ENCODE data around the gene NOP56. TPM values are rescaled to one million over a fixed set of nuclear protein-coding genes. Genes with fewer than 3 reads are reported as not detected.

NOP56 gene
- total and polyA plus RNA-seq, 2 of the 4 experiments (the other 2 are of a cell fraction): 189 to 231 TPM

- no peaks in the 10 kb centered on the region for H3K36me3 ChIP-seq (ENCODE audit: control insufficient read depth, insufficient read depth, low read length)
- H3K27me3 ChIP-seq (ENCODE audit: control insufficient read depth, insufficient read depth, low read length): no peaks in the 10 kb centered on the region
- H2AFZ ChIP-seq (replicated peaks; ENCODE audit: low read length, poor library complexity): no peak overlapping the region
- ChIA-PET POLR2A (ENCODE audit: unreplicated experiment) (no interaction called here), CTCF (no interaction called here)
- no peaks in the 10 kb centered on the region for H4K20me1 ChIP-seq (ENCODE audit: insufficient read depth, low read length)
- no peak overlapping the region for H4K5ac ChIP-seq (ENCODE audit: low read depth, low read length)
- no peak overlapping the region for H3K9ac ChIP-seq (ENCODE audit: low read depth, low read length)
- no peak overlapping the region for H4K91ac ChIP-seq (ENCODE audit: insufficient read depth, low read depth, low read length)
- no peak overlapping the region for H3K4me3 ChIP-seq (ENCODE audit: insufficient read depth, low read depth, low read length)
- in situ Hi-C loops (cut with MboI; ENCODE audit: low sequenced_read_pairs): no loop called here
- no peak overlapping the region for H3K56ac ChIP-seq (ENCODE audit: extremely low read depth, insufficient read depth, low read length)
- no peaks in the 10 kb centered on the region for H3K79me1 ChIP-seq (ENCODE audit: low read depth in 1 of 2, low read length in 2 of 2)
- H3K23ac ChIP-seq (ENCODE audit: low read depth, low read length): no peak overlapping the region
- no peak overlapping the region for H3K27ac ChIP-seq (ENCODE audit: insufficient read depth, low read length)
- H3K14ac ChIP-seq (replicated peaks; ENCODE audit: low read depth, low read length): no peak overlapping the region
- H3K18ac ChIP-seq (ENCODE audit: low read depth, low read length): no peak overlapping the region
- H2AK9ac ChIP-seq (replicated peaks; ENCODE audit: low read depth, low read length, poor library complexity): no peak overlapping the region
- ATAC-seq (ENCODE audit: low read depth) (no peak), DNase-seq (no peak)
- H3K9me3 ChIP-seq (ENCODE audit: control insufficient read depth, insufficient read depth, low read length): peaks cover 3% of the 10 kb centered on the region; the same call in 1 of the 2 replicates
- dilution Hi-C loops (cut with HindIII; ENCODE audit: low sequenced_read_pairs, unreplicated experiment): no loop called here
- no peak overlapping the region for H2BK120ac ChIP-seq (ENCODE audit: low read depth, low read length)
- no TSS peak for BruUV-seq (replicated peaks)
- H2AK5ac ChIP-seq (ENCODE audit: low read depth, low read length): no peak overlapping the region
- H2BK20ac ChIP-seq (ENCODE audit: low read depth, low read length): no peak overlapping the region
- no peak overlapping the region for H3K4me2 ChIP-seq (ENCODE audit: low read depth, low read length)
- no peak for TF ChIP-seq POLR2A (IDR thresholded peaks at IDR 0.05; ENCODE audit: low read depth, low read length)
- no peak for TF ChIP-seq MAFK (IDR thresholded peaks at IDR 0.05; ENCODE audit: low read depth, low read length)
- TF ChIP-seq NFE2L2 (IDR thresholded peaks at IDR 0.05; ENCODE audit: low read depth, low read length): no peak
- no peak for TF ChIP-seq CTCF (conservative IDR thresholded peaks at IDR 0.05; ENCODE audit: low read depth, low read length)
- no peak for TF ChIP-seq RCOR1 (IDR thresholded peaks at IDR 0.05; ENCODE audit: insufficient replicate concordance, low read length)
- no peak for TF ChIP-seq CHD1 (IDR thresholded peaks at IDR 0.05; ENCODE audit: low read depth, low read length)
- no peak for TF ChIP-seq BHLHE40 (IDR thresholded peaks at IDR 0.05; ENCODE audit: low read depth, low read length)
- no peak for TF ChIP-seq MXI1 (IDR thresholded peaks at IDR 0.05; ENCODE audit: borderline replicate concordance, low read depth, low read length)
- no peak for TF ChIP-seq RFX5 (IDR thresholded peaks at IDR 0.05; ENCODE audit: low read depth, low read length)
- TF ChIP-seq MAZ (IDR thresholded peaks at IDR 0.05; ENCODE audit: borderline replicate concordance, low read depth, low read length): no peak
- TF ChIP-seq USF2 (IDR thresholded peaks at IDR 0.05; ENCODE audit: low read depth, low read length): no peak
- TF ChIP-seq SMC3 (IDR thresholded peaks at IDR 0.05; ENCODE audit: low read depth, low read length): no peak
- H4K8ac ChIP-seq (ENCODE audit: low read depth in 2 of 2, low read length in 2 of 2): no peak overlapping the region
- intact Hi-C loops (cut with micrococcal nuclease): no loop called here
- no CpG with 5 or more reads among the region's 1 CpG for WGBS, 2 experiments (ENCODE audit: extremely low coverage in 2 of 2, insufficient read length in 1 of 2)
- no peak overlapping the region for H2BK5ac ChIP-seq (ENCODE audit: low read depth, low read length, poor library complexity, severe bottlenecking)
- no peaks in the 10 kb centered on the region for H3K4me1 ChIP-seq (ENCODE audit: control insufficient read depth, insufficient read depth, low read length)
- H3K4ac ChIP-seq (ENCODE audit: low read depth, low read length): no peak overlapping the region
- no peaks in the 10 kb centered on the region for H3K9me1 ChIP-seq (ENCODE audit: insufficient read depth, low read length)
- no peak overlapping the region for H2BK15ac ChIP-seq (ENCODE audit: low read depth, low read length)
Measured at GRCh38 chr20:2606507-2607006, 45.9 kb upstream of the NOP56 start.
